CD4-positive, alpha-beta T cell treated with Interleukin-4 for 4 hours (primary cell): ENCODE measurements around the gene PTPN23.
A peak's percentile ranks its signal among the peaks of the same experiment; 100 is the strongest.

Experiments used
- DNase-seq: peaks from one replicate; pipeline ENCODE4 v3.0.0-alpha.2; 2020

Gene PTPN23

GRCh38 chr3:47407896-47408838 lies 27.3 kb downstream of the PTPN23 start:
- DNase-seq, result no peak

- DNase-seq, result no peak
These were observed 28.0 kb downstream of the PTPN23 start for GRCh38 chr3:47408839-47409229.

GRCh38 chr3:47409284-47409683 lies 28.5 kb downstream of the PTPN23 start:
- DNase-seq, result no peak

- DNase-seq, result no peak
These were observed 29.0 kb downstream of the PTPN23 start for GRCh38 chr3:47409688-47410416.

GRCh38 chr3:47410417-47410720 lies 29.5 kb downstream of the PTPN23 start:
- DNase-seq, result no peak

- DNase-seq, result no peak
These were observed 30.2 kb downstream of the PTPN23 start for GRCh38 chr3:47410801-47411646.

- DNase-seq, result no peak
These were observed 31.1 kb downstream of the PTPN23 start for GRCh38 chr3:47411696-47412452.

GRCh38 chr3:47412453-47412756 lies 31.6 kb downstream of the PTPN23 start:
- no peak for DNase-seq

- no peak for DNase-seq
These were observed 32.2 kb downstream of the PTPN23 start for GRCh38 chr3:47412842-47413520.

GRCh38 chr3:47413751-47414150 lies 32.9 kb downstream of the PTPN23 start:
- DNase-seq, result no peak

- DNase-seq, result no peak
These were observed 33.3 kb downstream of the PTPN23 start for GRCh38 chr3:47414161-47414564.

- DNase-seq, result no peak
These were observed 34.1 kb downstream of the PTPN23 start for GRCh38 chr3:47414666-47415587.

GRCh38 chr3:47416041-47416440 lies 35.2 kb downstream of the PTPN23 start:
- DNase-seq, result no peak

GRCh38 chr3:47418167-47419082 lies 37.6 kb downstream of the PTPN23 start:
- DNase-seq, result no peak

GRCh38 chr3:47419083-47420043 lies 38.5 kb downstream of the PTPN23 start:
- no peak for DNase-seq

GRCh38 chr3:47420044-47420430 lies 39.2 kb downstream of the PTPN23 start:
- no peak for DNase-seq

- DNase-seq, result peak; percentile 88
These were observed 40.0 kb downstream of the PTPN23 start for GRCh38 chr3:47420511-47421484.
